ENCODE measurements around the gene NOS1AP.
"Not testable (repeated sequence)": the region's sequence is repeated elsewhere in the genome, so short reads cannot be mapped to it uniquely, and the experiment has no call there.

NOS1AP gene

GRCh38 chr1:162060314-162060713 lies 9.2 kb upstream of the NOS1AP start:
- DNase-seq: no peak

- DNase-seq: no peak
These were observed 6.9 kb upstream of the NOS1AP start for GRCh38 chr1:162062542-162063015.

GRCh38 chr1:162065016-162065415 lies 4.5 kb upstream of the NOS1AP start:
- no peak for DNase-seq

GRCh38 chr1:162066836-162067235 lies 2.7 kb upstream of the NOS1AP start:
- not testable (repeated sequence) for DNase-seq

- DNase-seq: no peak
These were observed 2.0 kb upstream of the NOS1AP start for GRCh38 chr1:162067466-162067865.

- DNase-seq: no peak
These were observed 1.2 kb upstream of the NOS1AP start for GRCh38 chr1:162068301-162068700.

GRCh38 chr1:162070094-162070748 lies 730 bp downstream of the NOS1AP start:
- no peak for DNase-seq

- no peak for DNase-seq
These were observed 1.3 kb downstream of the NOS1AP start for GRCh38 chr1:162070825-162071224.

GRCh38 chr1:162072740-162073139 lies 3.2 kb downstream of the NOS1AP start:
- no peak for DNase-seq

- DNase-seq: no peak
These were observed 5.0 kb downstream of the NOS1AP start for GRCh38 chr1:162074276-162075005.

GRCh38 chr1:162075862-162076261 lies 6.4 kb downstream of the NOS1AP start:
- DNase-seq: no peak

- DNase-seq: no peak
These were observed 8.3 kb downstream of the NOS1AP start for GRCh38 chr1:162077648-162078299.

- no peak for DNase-seq
These were observed 9.5 kb downstream of the NOS1AP start for GRCh38 chr1:162079030-162079429.

- DNase-seq: peak; percentile 32
These were observed 11.1 kb downstream of the NOS1AP start for GRCh38 chr1:162080472-162081015.

- no peak for DNase-seq
These were observed 11.8 kb downstream of the NOS1AP start for GRCh38 chr1:162081316-162081715.

- DNase-seq: not testable (repeated sequence)
These were observed 12.6 kb downstream of the NOS1AP start for GRCh38 chr1:162082080-162082479.

GRCh38 chr1:162083273-162083672 lies 13.8 kb downstream of the NOS1AP start:
- no peak for DNase-seq

GRCh38 chr1:162085991-162086390 lies 16.5 kb downstream of the NOS1AP start:
- no peak for DNase-seq

GRCh38 chr1:162087111-162087510 lies 17.6 kb downstream of the NOS1AP start:
- DNase-seq: no peak

GRCh38 chr1:162087574-162087973 lies 18.1 kb downstream of the NOS1AP start:
- no peak for DNase-seq

- DNase-seq: no peak
These were observed 18.9 kb downstream of the NOS1AP start for GRCh38 chr1:162088281-162088969.

GRCh38 chr1:162089748-162090147 lies 20.3 kb downstream of the NOS1AP start:
- DNase-seq: no peak

GRCh38 chr1:162090378-162090777 lies 20.9 kb downstream of the NOS1AP start:
- no peak for DNase-seq

Measured in NCI-H1436 (cell line).